K562 (cell line): ENCODE measurements around the gene SMYD1. TPM values are rescaled to one million over a fixed set of nuclear protein-coding genes. Genes with fewer than 3 reads are reported as not detected.

ENCODE experiments used
- ATAC-seq: fragments of 200-7000 bp; cut with Tn5 transposase; 3 replicates; pipeline ENCODE4 v1.9.1; 2020; ENCODE audit warnings: moderate library complexity
- BruUV-seq: library from RNA; stranded (reverse); fragments of 400-500 nt; replicated peaks from 2 replicates; lab custom pipeline; 2021; lab: Mats Ljungman, UMichigan
- CTCF ChIA-PET: fragments of 300-600 bp; formaldehyde crosslinking; extraction: SDS; loops from one replicate; lab custom pipeline; 2021; ENCODE audit warnings: low intra/inter-chr PET ratio; lab: Yijun Ruan, JAX
- POLR2A ChIA-PET: fragments of 300-600, 350-650 bp; sonication (Branson Sonifier 250); formaldehyde crosslinking; extraction: SDS; loops from one replicate; lab custom pipeline; 2021; ENCODE audit warnings: antibody characterized with exemption, inconsistent platforms; lab: Yijun Ruan, JAX
- DNase-seq, 4 experiments: peaks; one replicate each; pipeline versions ENCODE4 v3.0.0 to v3.0.0-alpha.2; 2011 to 2018; ENCODE audit warnings: low spot score in 3 of 4, mixed read lengths in 3 of 4; ENCODE audit errors: extremely low read depth in 1 of 4
- FAIRE-seq: peaks from 2 replicates; lab custom pipeline; 2011; peaks lifted over from hg19 to GRCh38; lab: Jason Lieb, UNC
- H2AFZ ChIP-seq: 2 replicates; pipeline ENCODE4 v1.6.0; 2011; ENCODE audit warnings: low read depth, low read length, control low read depth, inconsistent platforms
- H3K27ac ChIP-seq: fragments of 200-600 bp; 3 replicates; pipeline ENCODE4 v1.8.0; 2011; ENCODE audit warnings: low read depth, mild to moderate bottlenecking, control low read depth, inconsistent platforms, low read length, moderate library complexity, mixed read lengths; ENCODE audit errors: extremely low read depth
- H3K27me3 ChIP-seq, 2 experiments: fragments of 300-600 bp in 1 of 2; 2 replicates in 1 of 2; 3 replicates in 1 of 2; pipeline versions ENCODE4 v1.6.0 to v1.8.0; 2011; ENCODE audit warnings: inconsistent platforms in 2 of 2, low read length in 2 of 2, mild to moderate bottlenecking in 1 of 2, mixed read lengths in 1 of 2, moderate library complexity in 1 of 2; ENCODE audit not compliant: control insufficient read depth in 2 of 2, insufficient read depth in 2 of 2
- H3K36me3 ChIP-seq: fragments of 300-600 bp; 3 replicates; pipeline ENCODE4 v1.8.0; 2011; ENCODE audit warnings: mild to moderate bottlenecking, low read length, inconsistent platforms; ENCODE audit not compliant: control insufficient read depth, insufficient read depth
- H3K4me1 ChIP-seq, 2 experiments: fragments of 200-600 bp in 1 of 2; replicated peaks in 1 of 2; 2 replicates in 1 of 2; 3 replicates in 1 of 2; pipeline versions ENCODE4 v1.5.1 to v1.8.0; 2011; ENCODE audit warnings: inconsistent platforms in 2 of 2, low read length in 2 of 2, mild to moderate bottlenecking in 1 of 2, mixed read lengths in 1 of 2, moderate library complexity in 1 of 2; ENCODE audit not compliant: control insufficient read depth in 2 of 2, insufficient read depth in 2 of 2
- H3K4me2 ChIP-seq: 2 replicates; pipeline ENCODE4 v1.6.1; 2011; ENCODE audit warnings: low read length, control low read depth, inconsistent platforms, mixed read lengths; ENCODE audit not compliant: insufficient read depth
- H3K4me3 ChIP-seq: fragments of 200-600 bp; sonication (generic), shearing (Covaris generic); 2 replicates; pipeline ENCODE4 v1.5.1; 2016; ENCODE audit warnings: control low read depth, inconsistent platforms
- H3K79me2 ChIP-seq: fragments of 200-600 bp; 3 replicates; pipeline ENCODE4 v1.8.0; 2011; ENCODE audit warnings: low read length, inconsistent platforms; ENCODE audit not compliant: control insufficient read depth, insufficient read depth
- H3K9ac ChIP-seq, 2 experiments: 2 replicates each; pipeline versions ENCODE4 v1.6.0 to v1.6.1; 2011; ENCODE audit warnings: low read depth in 2 of 2, low read length in 2 of 2, control low read depth in 1 of 2, inconsistent platforms in 1 of 2, mild to moderate bottlenecking in 1 of 2, mixed read lengths in 1 of 2; ENCODE audit not compliant: insufficient read depth in 1 of 2
- H3K9me1 ChIP-seq: one replicate; pipeline ENCODE4 v1.6.0; 2011; ENCODE audit warnings: inconsistent platforms, mild to moderate bottlenecking, low read length, moderate library complexity; ENCODE audit not compliant: control insufficient read depth, insufficient read depth
- H3K9me3 ChIP-seq: replicated peaks from 2 replicates; pipeline ENCODE4 v1.5.1; 2011; ENCODE audit warnings: low read depth, low read length, inconsistent platforms; ENCODE audit not compliant: control insufficient read depth, insufficient read depth
- H4K20me1 ChIP-seq: replicated peaks from 2 replicates; pipeline ENCODE4 v1.6.1; 2011; ENCODE audit warnings: low read length, inconsistent platforms, mixed read lengths; ENCODE audit not compliant: control insufficient read depth, insufficient read depth
- CAMTA2 ChIP-seq: fragments of 250-450 bp; sonication (Bioruptor Pico); conservative IDR thresholded peaks from 2 replicates; pipeline ENCODE4 v1.5.1; 2022
- CCNT2 ChIP-seq: IDR thresholded peaks from 2 replicates; pipeline ENCODE4 v1.6.1; 2011; ENCODE audit warnings: borderline replicate concordance, low read depth, mild to moderate bottlenecking, moderate library complexity, mixed read lengths, low read length; ENCODE audit not compliant: insufficient read length; ENCODE audit errors: extremely low read depth
- CHD2 ChIP-seq: IDR thresholded peaks from 2 replicates; pipeline ENCODE4 v1.6.1; 2011; ENCODE audit warnings: low read depth, low read length
- EP400 ChIP-seq: fragments of 450-650 bp; IDR thresholded peaks from 2 replicates; pipeline ENCODE4 v1.6.1; 2017; ENCODE audit warnings: antibody characterized with exemption, mild to moderate bottlenecking, moderate library complexity
- MTA1 ChIP-seq: fragments of 450-650 bp; IDR thresholded peaks from 2 replicates; pipeline ENCODE4 v1.6.1; 2017; ENCODE audit warnings: borderline replicate concordance
- OTX1 ChIP-seq: fragments of 450-650 bp; formaldehyde crosslinking; IDR thresholded peaks from 2 replicates; pipeline ENCODE4 v1.4.0; 2022; ENCODE audit warnings: mild to moderate bottlenecking
- RBM15 ChIP-seq: fragments of 200-400 bp; formaldehyde crosslinking; IDR thresholded peaks from 2 replicates; pipeline ENCODE4 v1.6.1; 2018; ENCODE audit warnings: mild to moderate bottlenecking, low read length, moderate library complexity; ENCODE audit not compliant: insufficient read depth
- RFX5 ChIP-seq: IDR thresholded peaks from 2 replicates; pipeline ENCODE4 v1.6.1; 2011; ENCODE audit warnings: low read depth, mild to moderate bottlenecking, improper control_type of control experiment, low read length
- SMARCA5 ChIP-seq: fragments of 450-650 bp; IDR thresholded peaks from 2 replicates; pipeline ENCODE4 v1.6.1; 2016
- SRSF3 ChIP-seq: fragments of 200-400 bp; formaldehyde crosslinking; IDR thresholded peaks from 2 replicates; pipeline ENCODE4 v1.6.1; 2016; ENCODE audit warnings: mild to moderate bottlenecking, low read length, moderate library complexity; ENCODE audit not compliant: insufficient read depth
- ZNF57 ChIP-seq: fragments of 450-650 bp; formaldehyde crosslinking; IDR thresholded peaks from 2 replicates; pipeline ENCODE4 v1.4.0; 2020; ENCODE audit warnings: mild to moderate bottlenecking, moderate library complexity
- WGBS: fragments of 100-300 bp; shearing (Covaris generic); methylation state at CpG from one replicate; pipeline ENCODE4 v1.1.6; 2016; ENCODE audit warnings: low coverage, mixed read lengths; ENCODE audit not compliant: insufficient coverage; ENCODE audit errors: missing lambda C conversion rate; 5-methylcytosine and 5-hydroxymethylcytosine counted together
- in situ Hi-C: fragments of 300-500 bp; cut with MboI; formaldehyde crosslinking; loops from 4 replicates; pipeline ENCODE4 v1.15.0; 2018; ENCODE audit warnings: inconsistent platforms, mixed read lengths
- intact Hi-C: fragments of 100-400 bp; cut with micrococcal nuclease; formaldehyde crosslinking; loops from 2 replicates; pipeline ENCODE4 v1.14.2; 2022
- polyA plus RNA-seq, 8 experiments: library from polyadenylated mRNA; depleted of rRNA in 4 of 8; stranded (reverse) in 5 of 8; unstranded in 3 of 8; fragments of >200 nt; fragmentation: Nextera tagmentation in 2 of 8; fragmentation: Illumina TruSeq in 1 of 8; extraction: Ambion mirVana in 2 of 8; extraction: Trizol in 1 of 8; gene quantifications; 2 replicates each; pipeline versions ENCODE4 v1.2.1 to v1.2.3, GENCODE V29; 2011 to 2014; ENCODE audit warnings: inconsistent platforms in 1 of 8, missing spikeins in 1 of 8
- total RNA-seq, 7 experiments: library from RNA; depleted of rRNA in 6 of 7; stranded (reverse); fragments of >200 nt in 6 of 7; fragmentation: Illumina TruSeq in 2 of 7; extraction: Trizol in 2 of 7; gene quantifications; 2 replicates each; pipeline versions ENCODE4 v1.2.1 to v1.2.3, GENCODE V29; 2011 to 2021; ENCODE audit warnings: low replicate concordance in 1 of 7
- TF ChIP-seq, protein P1 (sequence below): IDR thresholded peaks from 2 replicates; pipeline ENCODE4 v1.6.1; 2012; ENCODE audit warnings: low read depth, low read length, improper control_type of control experiment, borderline replicate concordance
- TF ChIP-seq, protein P2 (sequence below): fragments of 250-450 bp; sonication (Bioruptor Pico); IDR thresholded peaks from 2 replicates; pipeline ENCODE4 v1.8.0; 2021; ENCODE audit warnings: mild to moderate bottlenecking, moderate library complexity

The SMYD1 gene
- total and polyA plus RNA-seq, 9 of the 15 experiments (the other 6 are each of a cell fraction or from before 2014, with no cell fraction given), result not detected

DNA sequence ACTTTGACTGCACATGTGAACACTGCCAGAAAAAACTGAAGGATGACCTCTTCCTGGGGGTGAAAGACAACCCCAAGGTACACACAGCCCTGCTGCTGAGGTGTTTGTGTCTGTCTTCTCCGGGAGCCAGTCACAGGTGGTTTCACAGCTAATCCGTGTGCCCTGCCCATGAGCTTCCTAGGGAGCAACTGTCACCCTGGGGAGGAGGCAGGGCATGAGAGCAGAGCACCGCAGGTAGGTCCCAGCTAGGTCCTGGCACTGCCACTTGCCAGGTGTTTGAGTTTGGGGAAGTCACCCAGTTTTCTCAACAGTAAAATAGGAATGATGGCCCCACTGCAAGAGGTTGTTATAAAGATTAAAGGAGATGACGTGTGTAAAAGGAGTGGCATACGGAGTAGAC, 29.1 kb downstream of the SMYD1 start:
- in situ Hi-C loops, result no loop called here
- Histone ChIP-seq H3K9ac (no peak overlapping the region), H2AFZ (0 out of 2 replicates have a peak overlapping the region, but pooled peaks have one; percentile 17), H3K9me1 (no peaks in the 10 kb centered on the region)
- ATAC-seq, result no peak
- TF ChIP-seq, protein P1, sequence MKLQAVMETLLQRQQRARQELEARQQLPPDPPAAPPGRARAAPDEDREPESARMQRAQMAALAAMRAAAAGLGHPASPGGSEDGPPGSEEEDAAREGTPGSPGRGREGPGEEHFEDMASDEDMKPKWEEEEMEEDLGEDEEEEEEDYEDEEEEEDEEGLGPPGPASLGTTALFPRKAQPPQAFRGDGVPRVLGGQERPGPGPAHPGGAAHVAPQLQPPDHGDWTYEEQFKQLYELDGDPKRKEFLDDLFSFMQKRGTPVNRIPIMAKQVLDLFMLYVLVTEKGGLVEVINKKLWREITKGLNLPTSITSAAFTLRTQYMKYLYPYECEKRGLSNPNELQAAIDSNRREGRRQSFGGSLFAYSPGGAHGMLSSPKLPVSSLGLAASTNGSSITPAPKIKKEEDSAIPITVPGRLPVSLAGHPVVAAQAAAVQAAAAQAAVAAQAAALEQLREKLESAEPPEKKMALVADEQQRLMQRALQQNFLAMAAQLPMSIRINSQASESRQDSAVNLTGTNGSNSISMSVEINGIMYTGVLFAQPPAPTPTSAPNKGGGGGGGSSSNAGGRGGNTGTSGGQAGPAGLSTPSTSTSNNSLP, result no peak
- TF ChIP-seq RBM15 (no peak), SMARCA5 (no peak), MTA1 (no peak), SRSF3 (no peak), CCNT2 (no peak), CAMTA2 (CRISPR knock-in tag) (no peak), RFX5 (no peak), EP400 (no peak), ZNF57 (CRISPR knock-in tag) (no peak), CHD2 (no peak), OTX1 (no peak)
- TF ChIP-seq, protein P2, sequence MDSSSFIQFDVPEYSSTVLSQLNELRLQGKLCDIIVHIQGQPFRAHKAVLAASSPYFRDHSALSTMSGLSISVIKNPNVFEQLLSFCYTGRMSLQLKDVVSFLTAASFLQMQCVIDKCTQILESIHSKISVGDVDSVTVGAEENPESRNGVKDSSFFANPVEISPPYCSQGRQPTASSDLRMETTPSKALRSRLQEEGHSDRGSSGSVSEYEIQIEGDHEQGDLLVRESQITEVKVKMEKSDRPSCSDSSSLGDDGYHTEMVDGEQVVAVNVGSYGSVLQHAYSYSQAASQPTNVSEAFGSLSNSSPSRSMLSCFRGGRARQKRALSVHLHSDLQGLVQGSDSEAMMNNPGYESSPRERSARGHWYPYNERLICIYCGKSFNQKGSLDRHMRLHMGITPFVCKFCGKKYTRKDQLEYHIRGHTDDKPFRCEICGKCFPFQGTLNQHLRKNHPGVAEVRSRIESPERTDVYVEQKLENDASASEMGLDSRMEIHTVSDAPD, result no peak
- TF ChIP-seq, all 486 proteins: peak for 0
- Histone ChIP-seq H3K4me1 (peaks cover 4 to 7% of the 10 kb centered on the region in 2 experiments; a peak in 3 of 5 replicates), H4K20me1 (no peaks in the 10 kb centered on the region), H3K9me3 (no peaks in the 10 kb centered on the region), H3K4me3 (no peak overlapping the region), H3K79me2 (no peaks in the 10 kb centered on the region), H3K4me2 (no peak overlapping the region), H3K27me3 (no peaks in the 10 kb centered on the region; a peak in 2 of 5 replicates), H3K27ac (no peak overlapping the region), H3K36me3 (no peaks in the 10 kb centered on the region)
- DNase-seq (no peak), FAIRE-seq (no peak)
- WGBS, result 10% methylated on average over 5 of the region's 5 CpGs
- ChIA-PET CTCF (no interaction called here), POLR2A (interaction anchor here (1.0 to 1.9 kb wide), 3 partner anchors 10 to 81 kb away, joined by 3 to 7 read pairs (median 4); partner anchors contain the start of gene RNU2-63P)
- no TSS peak for BruUV-seq
- intact Hi-C loops, result no loop called here
